Measurements from ENCODE around the gene MOK.

Gene MOK

GRCh38 chr14:102197317-102197853 lies 107.6 kb downstream of the MOK start:
- DNase-seq, result no peak

- DNase-seq, result no peak
Observed at GRCh38 chr14:102196902-102197230, 108.1 kb downstream of the MOK start.

GRCh38 chr14:102196039-102196901 lies 108.7 kb downstream of the MOK start:
- no peak for DNase-seq

- no peak for DNase-seq
Observed at GRCh38 chr14:102195446-102195845, 109.5 kb downstream of the MOK start.

- no peak for DNase-seq
Observed at GRCh38 chr14:102194856-102195255, 110.1 kb downstream of the MOK start.

- DNase-seq, result no peak
Observed at GRCh38 chr14:102192840-102193502, 112.0 kb downstream of the MOK start.

- DNase-seq, result no peak
Observed at GRCh38 chr14:102189874-102190273, 115.1 kb downstream of the MOK start.

GRCh38 chr14:102188187-102188586 lies 116.8 kb downstream of the MOK start:
- DNase-seq, result no peak

GRCh38 chr14:102187568-102188001 lies 117.4 kb downstream of the MOK start:
- DNase-seq, result no peak

GRCh38 chr14:102187044-102187443 lies 117.9 kb downstream of the MOK start:
- DNase-seq, result no peak

- DNase-seq, result peak; percentile 88
Observed at GRCh38 chr14:102185360-102185759, 119.6 kb downstream of the MOK start.

- no peak for DNase-seq
Observed at GRCh38 chr14:102184316-102185035, 120.5 kb downstream of the MOK start.

- DNase-seq, result no peak
Observed at GRCh38 chr14:102183886-102184285, 121.1 kb downstream of the MOK start.

GRCh38 chr14:102182936-102183619 lies 121.9 kb downstream of the MOK start:
- no peak for DNase-seq

- DNase-seq, result no peak
Observed at GRCh38 chr14:102182190-102182589, 122.8 kb downstream of the MOK start.

- no peak for DNase-seq
Observed at GRCh38 chr14:102181187-102181586, 123.8 kb downstream of the MOK start.

GRCh38 chr14:102180248-102180998 lies 124.5 kb downstream of the MOK start:
- DNase-seq, result no peak

Measured in DMS53 (cell line).